Cardiac muscle cell (in vitro differentiated cells and primary cell): ENCODE measurements around the gene KCNA2. TPM values are rescaled to one million over a fixed set of nuclear protein-coding genes. Genes with fewer than 3 reads are reported as not detected.

Experiments
- DNase-seq, 2 donors: peaks; one replicate each; pipeline versions ENCODE4 v3.0.0 to v3.0.0-alpha.2; 2010 to 2017; ENCODE audit warnings: low read depth in 1 of 2, low spot score in 1 of 2
- H3K27ac ChIP-seq: fragments of 200-600 bp; sonication (generic); 2 replicates; pipeline ENCODE4 v1.5.1; 2016
- H3K27me3 ChIP-seq: fragments of 200-600 bp; sonication (generic); 2 replicates; pipeline ENCODE4 v1.6.0; 2016; ENCODE audit warnings: control low read depth
- H3K36me3 ChIP-seq: fragments of 200-600 bp; sonication (generic); 2 replicates; pipeline ENCODE4 v1.5.1; 2016; ENCODE audit warnings: control low read depth
- H3K4me1 ChIP-seq: fragments of 200-600 bp; sonication (generic); 2 replicates; pipeline ENCODE4 v1.8.1; 2017; ENCODE audit warnings: low read depth, mild to moderate bottlenecking, mixed run types
- H3K4me3 ChIP-seq: fragments of 200-600 bp; sonication (generic); 2 replicates; pipeline ENCODE4 v1.5.1; 2016; ENCODE audit warnings: mild to moderate bottlenecking
- H3K9me3 ChIP-seq: fragments of 200-600 bp; sonication (generic); 2 replicates; pipeline ENCODE4 v1.5.1; 2017; ENCODE audit warnings: low read depth, mild to moderate bottlenecking, control low read depth
- polyA plus RNA-seq: library from polyadenylated mRNA; unstranded; fragments of >200 nt; fragmentation: Nextera tagmentation; extraction: Ambion mirVana; gene quantifications from 2 replicates; pipeline ENCODE4 v1.2.1, GENCODE V29; 2016
- total RNA-seq: library from RNA; depleted of rRNA; stranded (reverse); fragments of >200 nt; gene quantifications from 2 replicates; pipeline ENCODE4 v1.2.3, GENCODE V29; 2016
- TF ChIP-seq, protein P1 (sequence below): IDR thresholded peaks from 2 replicates; pipeline ENCODE4 v1.5.1; 2012; ENCODE audit warnings: low read depth, mild to moderate bottlenecking, low read length

The KCNA2 gene
- total and polyA plus RNA-seq, 2 experiments from 2014 or later, result 0.03 to 0.17 TPM

DNA sequence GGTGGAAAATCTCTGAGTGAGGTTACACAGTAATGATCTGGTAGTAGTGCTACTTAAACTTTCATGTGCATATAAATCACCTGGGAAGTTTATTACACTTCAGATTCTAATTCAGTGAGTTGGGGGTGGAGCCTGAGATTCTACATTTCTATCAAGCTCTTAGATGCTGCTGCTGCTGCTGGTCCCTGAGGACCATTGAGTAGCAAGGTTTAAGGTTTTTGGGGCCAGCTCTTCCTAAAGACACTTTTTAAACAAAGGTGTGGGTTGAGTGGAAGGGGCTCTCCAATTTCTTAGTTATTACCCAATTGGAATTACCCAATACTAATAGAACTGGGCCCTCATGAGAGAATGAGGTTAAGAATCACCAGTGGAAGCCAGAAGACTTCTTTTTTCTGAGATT is 39.1 kb upstream of the KCNA2 start:
- DNase-seq, result no peak
- Histone ChIP-seq H3K9me3 (no peaks in the 10 kb centered on the region), H3K4me3 (no peak overlapping the region), H3K27me3 (no peaks in the 10 kb centered on the region), H3K4me1 (no peaks in the 10 kb centered on the region), H3K36me3 (no peaks in the 10 kb centered on the region), H3K27ac (no peak overlapping the region)
- TF ChIP-seq, protein P1, sequence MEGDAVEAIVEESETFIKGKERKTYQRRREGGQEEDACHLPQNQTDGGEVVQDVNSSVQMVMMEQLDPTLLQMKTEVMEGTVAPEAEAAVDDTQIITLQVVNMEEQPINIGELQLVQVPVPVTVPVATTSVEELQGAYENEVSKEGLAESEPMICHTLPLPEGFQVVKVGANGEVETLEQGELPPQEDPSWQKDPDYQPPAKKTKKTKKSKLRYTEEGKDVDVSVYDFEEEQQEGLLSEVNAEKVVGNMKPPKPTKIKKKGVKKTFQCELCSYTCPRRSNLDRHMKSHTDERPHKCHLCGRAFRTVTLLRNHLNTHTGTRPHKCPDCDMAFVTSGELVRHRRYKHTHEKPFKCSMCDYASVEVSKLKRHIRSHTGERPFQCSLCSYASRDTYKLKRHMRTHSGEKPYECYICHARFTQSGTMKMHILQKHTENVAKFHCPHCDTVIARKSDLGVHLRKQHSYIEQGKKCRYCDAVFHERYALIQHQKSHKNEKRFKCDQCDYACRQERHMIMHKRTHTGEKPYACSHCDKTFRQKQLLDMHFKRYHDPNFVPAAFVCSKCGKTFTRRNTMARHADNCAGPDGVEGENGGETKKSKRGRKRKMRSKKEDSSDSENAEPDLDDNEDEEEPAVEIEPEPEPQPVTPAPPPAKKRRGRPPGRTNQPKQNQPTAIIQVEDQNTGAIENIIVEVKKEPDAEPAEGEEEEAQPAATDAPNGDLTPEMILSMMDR, result no peak

GRCh38 chr1:110643879-110644472 is 37.8 kb upstream of the KCNA2 start:
- DNase-seq, result no peak
- no peaks in the 10 kb centered on the region for H3K27me3 ChIP-seq
- TF ChIP-seq, protein P1, result no peak
- no peaks in the 10 kb centered on the region for H3K4me1 ChIP-seq
- H3K36me3 ChIP-seq, result no peaks in the 10 kb centered on the region
- no peak overlapping the region for H3K27ac ChIP-seq
- H3K4me3 ChIP-seq, result no peak overlapping the region
- no peaks in the 10 kb centered on the region for H3K9me3 ChIP-seq

GRCh38 chr1:110639724-110640386 is 33.7 kb upstream of the KCNA2 start:
- Histone ChIP-seq H3K4me3 (no peak overlapping the region), H3K4me1 (no peaks in the 10 kb centered on the region), H3K9me3 (no peaks in the 10 kb centered on the region), H3K27ac (no peak overlapping the region), H3K36me3 (no peaks in the 10 kb centered on the region), H3K27me3 (no peaks in the 10 kb centered on the region)
- TF ChIP-seq, protein P1, result no peak
- peak in 1 of 2 donors; percentile 46 for DNase-seq

DNA sequence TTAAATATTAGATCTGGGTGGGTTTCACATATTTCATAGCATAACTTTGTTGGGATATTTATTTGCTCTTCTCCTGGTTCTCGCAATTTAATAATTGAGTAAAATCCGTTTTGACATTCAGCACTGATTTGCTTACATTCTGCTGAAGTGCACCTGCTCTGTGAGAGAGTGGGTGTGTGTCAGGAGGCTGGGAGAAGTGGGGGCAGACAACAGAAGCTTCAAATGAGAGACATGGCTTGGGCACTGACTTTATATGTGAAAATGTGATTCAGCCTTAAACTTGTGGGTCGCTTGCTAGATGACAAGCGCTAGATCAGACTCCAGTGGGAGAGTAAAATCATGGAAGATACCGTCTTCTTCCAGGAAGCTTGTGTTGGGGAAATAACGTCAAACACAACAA is 32.4 kb upstream of the KCNA2 start:
- TF ChIP-seq, protein P1, result no peak
- no peaks in the 10 kb centered on the region for H3K27me3 ChIP-seq
- no peak overlapping the region for H3K27ac ChIP-seq
- no peak for DNase-seq
- H3K4me3 ChIP-seq, result no peak overlapping the region
- H3K36me3 ChIP-seq, result no peaks in the 10 kb centered on the region
- H3K4me1 ChIP-seq, result no peaks in the 10 kb centered on the region
- H3K9me3 ChIP-seq, result no peaks in the 10 kb centered on the region

GRCh38 chr1:110638058-110638457 is 31.9 kb upstream of the KCNA2 start:
- Histone ChIP-seq H3K9me3 (no peaks in the 10 kb centered on the region), H3K36me3 (no peaks in the 10 kb centered on the region), H3K4me1 (no peaks in the 10 kb centered on the region), H3K27me3 (no peaks in the 10 kb centered on the region), H3K4me3 (no peak overlapping the region), H3K27ac (no peak overlapping the region)
- no peak for DNase-seq
- TF ChIP-seq, protein P1, result no peak
